HT-29 (cell line): Measurements from ENCODE around the gene DUSP8. TPM values are rescaled to one million over a fixed set of nuclear protein-coding genes. Genes with fewer than 3 reads are reported as not detected.
A peak's percentile ranks its signal among the peaks of the same experiment; 100 is the strongest.
"Not testable (repeated sequence)": the region's sequence is repeated elsewhere in the genome, so short reads cannot be mapped to it uniquely, and the experiment has no call there.

Experiments
- DNase-seq: peaks from one replicate; pipeline ENCODE4 v3.0.0-alpha.2; 2015; ENCODE audit warnings: low spot score
- total RNA-seq: library from RNA; depleted of rRNA; stranded (reverse); fragments of >200 nt; shearing (Covaris generic); gene quantifications from 2 replicates; pipeline ENCODE4 v1.2.3, GENCODE V29; 2014

Gene DUSP8
- total RNA-seq, 1 experiment from 2014 or later, result 23.2 TPM

DNA sequence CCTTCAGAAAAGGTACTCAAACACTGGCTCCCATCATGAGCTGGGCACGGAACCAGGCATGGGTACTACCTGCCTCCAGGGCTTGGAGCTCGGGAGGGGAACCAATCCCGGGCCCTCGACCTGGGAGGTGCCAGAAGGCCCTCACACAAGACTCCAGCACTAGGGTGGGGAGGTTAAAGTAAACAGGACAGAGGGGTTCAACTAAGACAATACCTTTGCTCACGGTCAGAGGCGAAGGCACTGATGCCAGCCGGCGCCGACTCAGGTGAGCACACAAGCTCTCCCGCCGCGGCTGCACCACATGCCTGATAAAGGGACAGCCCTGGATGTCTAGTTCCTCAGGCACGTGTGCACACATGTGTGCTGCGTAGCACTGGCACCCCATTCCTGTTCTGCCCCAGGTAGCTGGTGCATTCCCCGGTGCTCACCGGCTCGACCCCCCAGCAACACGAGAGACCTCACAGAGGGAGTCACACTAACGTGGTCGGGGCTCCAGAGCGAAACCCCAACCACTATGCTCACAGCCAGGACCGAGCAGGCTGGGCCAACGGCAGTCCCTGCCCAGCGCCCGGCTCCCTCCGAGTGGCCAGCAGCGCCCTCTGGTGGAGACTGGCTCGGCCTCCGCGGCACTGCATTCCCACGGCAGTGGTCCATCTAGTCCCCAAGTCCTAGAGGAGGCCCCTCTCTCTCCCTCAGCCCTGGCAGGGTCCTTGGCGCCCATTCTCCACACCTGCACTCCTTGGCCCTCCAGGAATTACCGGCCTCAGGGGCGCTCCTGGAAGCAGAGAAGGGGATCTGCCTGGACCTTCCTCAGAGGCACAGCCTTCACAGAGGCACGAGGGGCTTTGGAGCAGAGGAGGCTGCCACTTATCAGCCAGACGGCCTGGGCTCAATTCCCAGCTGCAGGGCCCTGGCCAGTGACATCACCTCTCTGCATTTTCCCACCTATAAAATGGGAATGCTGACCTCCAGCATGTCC, 56.7 kb downstream of the DUSP8 start:
- DNase-seq, result peak; percentile 80

DNA sequence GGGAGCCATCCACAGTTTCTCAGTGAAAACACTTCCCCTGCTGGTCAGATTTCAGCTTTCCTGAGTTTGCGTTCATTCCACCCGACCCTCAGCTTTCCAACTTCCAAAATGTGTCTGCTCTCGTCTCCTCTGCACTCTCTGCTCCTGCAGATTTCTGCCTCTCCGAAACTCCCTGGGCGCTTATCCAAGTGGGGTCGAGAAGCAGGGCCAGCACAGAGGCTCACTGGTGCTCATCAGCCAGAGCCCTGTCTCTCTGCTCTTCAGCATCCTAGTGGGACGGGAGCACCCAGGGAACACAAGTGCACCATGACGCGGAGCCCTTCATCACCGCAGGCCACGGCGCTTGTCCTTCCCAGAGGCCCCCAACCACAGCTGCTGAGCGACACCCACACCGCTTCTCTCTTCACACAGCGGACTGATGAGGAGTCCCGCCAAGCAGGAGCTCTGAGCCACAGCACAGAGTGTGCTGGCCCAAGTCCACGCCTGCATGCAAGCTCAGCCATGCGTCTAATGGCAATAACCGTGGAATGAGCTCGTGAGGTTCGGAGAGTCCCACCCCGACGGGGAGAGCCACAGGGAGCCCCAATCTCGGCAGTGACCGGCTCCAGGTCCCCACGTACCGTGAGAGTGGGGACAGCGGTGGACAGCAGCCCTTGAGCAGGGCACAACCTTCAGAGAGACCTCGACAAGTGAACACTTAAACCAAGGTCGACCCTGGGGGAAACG, 57.6 kb downstream of the DUSP8 start:
- DNase-seq, result no peak

DNA sequence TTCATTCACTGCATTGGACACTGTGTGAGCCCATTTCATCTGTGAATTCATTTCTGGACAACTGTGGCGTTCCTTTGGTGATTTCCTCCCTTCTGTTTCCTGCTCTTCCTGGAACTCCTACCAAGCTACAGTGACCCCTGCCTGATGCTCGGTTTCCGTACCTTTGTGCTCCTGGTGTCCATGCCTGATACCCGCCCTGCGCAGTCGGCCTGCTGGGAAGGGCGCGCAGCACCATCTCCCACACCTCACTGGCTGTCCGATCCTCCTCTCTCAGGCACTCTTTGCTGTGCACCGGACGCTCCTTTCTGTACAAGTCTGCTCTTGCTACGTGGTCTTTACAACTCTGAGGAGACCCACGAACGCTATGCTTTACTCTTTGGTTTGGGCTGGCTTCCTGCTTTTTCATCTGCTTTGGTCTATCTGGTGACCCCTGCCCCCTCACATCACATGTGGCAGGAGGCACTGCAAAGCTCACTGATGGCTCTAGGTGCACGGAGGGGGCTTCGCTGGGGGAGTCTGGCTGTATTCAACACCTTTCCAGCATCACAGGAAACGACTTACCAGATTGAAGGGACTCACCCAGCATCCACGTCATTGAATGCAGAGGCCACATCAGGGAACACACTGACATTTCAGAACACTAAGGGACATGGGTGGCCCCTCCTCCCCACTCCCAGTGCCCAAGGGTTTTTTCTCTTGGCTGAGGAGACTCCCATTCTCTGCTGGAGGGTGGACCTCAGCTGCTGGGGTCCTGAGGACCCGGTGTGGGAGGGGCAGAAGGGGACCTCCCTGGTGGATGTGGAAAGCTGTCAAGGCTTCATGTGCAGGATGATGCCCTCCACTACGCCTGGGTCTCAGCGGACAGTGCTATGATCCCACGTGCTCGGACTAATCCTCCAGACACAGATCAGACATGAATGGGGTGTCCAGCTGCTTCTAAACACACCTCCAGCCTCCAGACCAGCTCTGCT, 58.5 kb downstream of the DUSP8 start:
- DNase-seq, result no peak

DNA sequence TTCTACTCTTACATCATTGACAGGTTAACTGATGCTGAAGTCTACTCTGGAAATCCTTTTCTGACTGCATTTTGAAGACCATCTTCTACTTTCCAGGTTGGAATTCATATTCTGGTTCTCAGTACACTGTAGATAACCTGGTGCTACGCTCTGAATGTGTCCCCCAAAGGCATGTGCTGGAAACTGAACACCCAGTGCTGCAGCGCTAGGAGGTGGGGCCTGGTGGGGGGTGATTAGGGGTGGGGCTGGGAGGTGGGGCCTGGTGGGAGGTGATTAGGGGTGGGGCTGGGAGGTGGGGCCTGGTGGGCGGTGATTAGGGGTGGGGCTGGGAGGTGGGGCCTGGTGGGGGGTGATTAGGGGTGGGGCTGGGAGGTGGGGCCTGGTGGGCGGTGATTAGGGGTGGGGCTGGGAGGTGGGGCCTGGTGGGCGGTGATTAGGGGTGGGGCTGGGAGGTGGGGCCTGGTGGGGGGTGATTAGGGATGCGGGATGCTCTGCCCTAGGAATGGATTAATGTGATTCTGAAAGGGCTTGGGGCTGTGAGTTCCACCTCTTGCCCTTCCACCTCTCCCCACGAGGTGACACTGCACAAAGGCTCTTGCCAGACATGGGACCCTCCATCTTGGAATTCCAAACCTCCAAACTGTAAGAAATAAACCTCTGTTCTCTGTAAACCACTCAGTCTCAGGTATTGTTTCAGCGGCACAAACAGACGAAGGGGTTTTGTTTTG, 59.4 kb downstream of the DUSP8 start:
- DNase-seq, result peak; percentile 15

DNA sequence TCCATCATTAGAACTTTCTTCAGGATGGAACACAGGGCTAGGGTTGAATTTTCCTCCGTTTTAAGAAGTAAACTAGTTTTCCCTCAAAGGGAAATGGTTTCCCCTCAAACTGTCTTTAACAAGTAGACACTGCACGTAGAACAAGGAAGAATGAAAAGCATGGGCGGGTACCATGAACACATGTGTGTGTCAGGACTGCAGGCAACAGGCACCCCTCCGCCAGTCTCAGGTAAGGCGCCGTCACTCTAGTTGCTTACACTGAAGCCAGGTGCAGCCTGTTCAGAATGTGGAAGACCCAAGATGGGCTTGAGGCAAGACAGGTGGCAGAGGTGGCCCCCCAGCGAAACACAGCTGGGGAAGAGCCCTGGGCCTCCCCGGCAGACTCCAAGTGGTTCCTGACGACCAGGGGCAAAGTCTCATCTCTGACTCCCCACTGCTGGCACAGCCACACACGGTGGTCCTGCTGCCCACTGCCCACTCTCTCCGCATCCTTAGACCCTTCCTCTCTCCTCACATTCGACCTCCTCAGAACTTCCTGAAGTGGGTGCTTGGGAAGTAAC, 60.1 kb downstream of the DUSP8 start:
- DNase-seq, result no peak

DNA sequence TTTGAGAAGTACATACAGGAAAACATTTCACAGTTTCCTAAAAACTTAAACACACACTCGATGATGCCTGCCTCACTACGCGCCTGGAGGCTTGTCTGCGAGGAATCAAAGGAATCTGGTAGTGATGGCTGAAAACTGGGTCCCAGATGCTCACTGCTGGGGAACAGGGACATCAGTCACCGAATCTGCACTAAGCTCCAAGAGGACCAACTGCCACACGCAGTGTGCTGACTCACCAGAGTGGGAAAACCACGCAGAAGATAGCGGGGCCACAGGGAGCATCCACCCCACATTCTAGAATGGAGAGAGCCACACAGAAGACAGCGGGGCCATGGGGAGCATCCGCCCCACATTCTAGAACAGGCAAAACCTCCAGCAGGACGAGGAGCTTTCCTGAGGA, 61.1 kb downstream of the DUSP8 start:
- no peak for DNase-seq

DNA sequence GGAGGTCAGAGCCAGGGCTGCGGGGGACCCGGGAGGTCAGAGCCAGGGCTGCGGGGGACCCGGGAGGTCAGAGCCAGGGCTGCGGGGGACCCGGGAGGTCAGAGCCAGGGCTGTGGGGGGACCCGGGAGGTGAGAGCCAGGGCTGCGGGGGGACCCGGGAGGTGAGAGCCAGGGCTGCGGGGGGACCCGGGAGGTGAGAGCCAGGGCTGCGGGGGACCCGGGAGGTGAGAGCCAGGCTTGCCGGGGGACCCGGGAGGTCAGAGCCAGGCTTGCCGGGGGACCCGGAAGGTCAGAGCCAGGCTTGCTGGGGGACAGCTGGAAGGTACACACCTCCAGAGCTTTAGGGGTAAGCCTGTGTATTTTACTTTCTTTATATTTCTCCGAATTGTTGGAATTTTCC, 61.7 kb downstream of the DUSP8 start:
- not testable (repeated sequence) for DNase-seq

DNA sequence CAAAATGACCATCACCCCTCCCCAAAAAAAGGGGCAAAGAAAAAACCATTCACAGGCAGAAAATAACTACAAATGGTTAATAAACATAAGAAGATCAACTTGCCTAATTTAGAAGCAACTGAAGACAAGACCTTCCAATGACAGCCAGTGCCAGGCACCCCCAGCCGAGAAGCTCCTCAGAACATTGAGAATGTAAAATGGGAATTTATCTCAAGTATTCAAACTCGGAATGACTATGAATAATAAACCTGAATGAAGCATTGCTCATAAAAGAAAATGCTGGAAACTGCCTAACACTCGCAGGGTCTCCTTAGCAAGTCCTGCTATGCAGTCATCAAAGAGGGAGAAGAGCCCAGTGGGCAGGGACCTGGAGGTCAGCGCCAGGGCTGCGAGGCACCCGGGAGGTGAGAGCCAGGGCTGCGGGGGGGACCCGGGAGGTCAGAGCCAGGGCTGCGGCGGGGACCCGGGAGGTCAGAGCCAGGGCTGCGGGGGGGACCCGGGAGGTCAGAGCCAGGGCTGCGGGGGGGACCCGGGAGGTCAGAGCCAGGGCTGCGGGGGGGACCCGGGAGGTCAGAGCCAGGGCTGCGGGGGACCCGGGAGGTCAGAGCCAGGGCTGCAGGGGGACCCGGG, 62.3 kb downstream of the DUSP8 start:
- no peak for DNase-seq

DNA sequence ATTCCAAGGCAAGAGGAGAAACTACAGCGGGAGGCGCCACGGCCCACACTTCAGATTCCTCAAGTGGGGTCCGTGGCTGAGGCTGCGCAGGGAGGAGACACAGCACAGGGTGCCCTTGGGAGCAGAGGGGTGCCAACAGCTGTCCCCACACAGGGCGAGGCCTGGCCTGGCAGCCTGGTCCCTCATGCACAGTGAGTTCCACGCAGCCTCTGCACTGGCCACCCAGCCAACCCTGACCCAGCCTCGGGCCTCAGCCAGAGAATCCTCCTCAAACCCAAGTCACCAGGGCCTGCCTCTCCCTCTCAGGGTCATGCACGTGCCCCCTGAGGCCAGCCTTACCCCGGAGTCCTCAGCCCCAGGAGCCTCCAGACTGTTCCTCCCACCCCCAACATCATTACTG, 63.1 kb downstream of the DUSP8 start:
- DNase-seq, result no peak

DNA sequence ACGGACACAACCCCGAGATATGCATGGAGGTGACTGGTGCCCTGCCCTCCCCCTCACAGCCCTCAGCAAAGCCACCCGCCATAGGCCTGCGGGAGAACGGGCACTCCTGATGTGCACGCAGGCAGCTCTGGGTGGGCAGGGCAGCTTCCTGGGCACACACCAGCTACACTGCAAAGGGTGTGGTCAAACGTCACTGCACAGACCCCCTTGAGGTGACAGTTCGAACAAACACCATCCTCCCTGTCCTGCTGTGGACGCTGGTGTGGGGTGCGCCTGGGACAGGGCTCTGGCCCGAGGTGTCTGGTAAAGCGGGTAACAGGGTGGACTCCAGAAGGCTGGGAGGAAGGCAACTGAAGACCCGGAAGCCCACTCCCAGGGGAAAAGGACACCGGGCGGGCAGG, 63.6 kb downstream of the DUSP8 start:
- no peak for DNase-seq

DNA sequence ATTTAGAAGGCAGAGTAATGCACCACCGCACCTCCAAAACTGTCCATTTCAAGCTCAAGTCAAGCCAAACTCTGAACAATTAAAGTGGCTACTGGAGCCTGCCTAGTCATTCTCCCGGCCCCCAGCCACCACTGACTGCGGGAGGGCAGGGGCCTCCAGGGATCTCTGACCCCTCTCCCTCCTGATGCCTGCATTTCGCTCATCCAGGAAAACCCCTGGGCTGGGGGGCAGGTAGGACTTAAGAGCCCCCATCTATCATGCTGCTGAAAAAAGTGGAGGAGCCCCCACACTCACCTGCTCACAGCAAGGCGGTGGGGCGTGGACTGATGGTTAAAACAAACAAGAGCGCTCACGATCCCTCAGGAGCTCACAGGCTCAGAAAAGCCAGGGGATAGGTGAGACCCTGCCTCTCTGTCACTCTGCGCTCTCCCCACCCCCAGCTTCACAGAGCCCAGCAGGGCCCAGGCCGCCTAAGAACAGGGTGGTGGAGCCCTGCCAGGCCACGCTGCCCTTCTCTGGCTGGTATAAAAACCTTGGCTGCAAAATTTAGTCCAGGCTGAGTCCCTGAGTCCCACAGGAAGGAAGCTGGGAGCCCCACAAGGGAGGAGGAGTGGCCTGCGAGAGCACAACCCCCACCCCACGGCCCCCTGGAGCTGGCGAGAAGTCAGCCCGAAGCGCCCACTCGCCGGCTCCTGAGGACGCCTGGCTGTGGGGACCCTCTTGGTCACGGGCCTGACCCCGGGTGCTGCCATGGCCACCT, 64.5 kb downstream of the DUSP8 start:
- DNase-seq, result no peak

DNA sequence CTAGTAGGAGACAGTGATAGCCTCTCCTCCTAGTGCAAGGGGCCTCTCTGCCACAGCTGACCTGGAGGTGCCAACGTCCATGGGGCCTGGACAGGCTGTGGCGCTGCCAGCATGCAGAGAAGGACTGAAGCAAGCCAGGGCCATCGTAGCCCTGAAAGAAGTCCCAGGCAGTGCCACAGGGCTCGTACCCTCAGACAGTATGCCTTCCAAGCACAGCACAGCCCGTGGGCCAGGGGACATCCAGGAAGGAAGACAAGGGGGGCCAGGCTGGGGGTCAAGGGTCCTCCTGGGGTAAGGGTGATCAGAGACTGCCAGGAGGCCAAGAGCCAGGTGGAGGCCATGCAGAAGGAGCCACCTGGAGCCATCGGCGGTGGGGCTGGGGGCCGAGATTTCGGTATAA, 65.1 kb downstream of the DUSP8 start:
- DNase-seq, result no peak

DNA sequence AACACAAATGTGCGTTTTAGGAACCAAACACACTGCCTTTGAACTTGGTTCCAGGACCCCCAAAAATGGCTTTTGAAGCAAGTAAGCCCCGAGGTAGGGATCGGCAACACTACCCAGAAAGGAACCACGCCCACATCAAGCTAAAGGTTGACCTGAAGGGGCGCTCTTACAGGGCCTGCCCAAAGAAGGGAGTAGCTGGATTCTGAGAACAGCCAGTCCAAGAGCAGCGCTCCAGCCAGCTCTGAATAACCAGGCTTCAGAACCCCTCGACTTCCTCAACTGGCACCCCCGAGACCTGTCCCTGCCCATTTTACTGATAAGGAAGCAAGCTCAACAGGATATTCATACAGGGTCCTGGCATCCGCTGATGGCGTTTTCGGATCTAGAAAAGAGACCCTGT, 66.6 kb downstream of the DUSP8 start:
- DNase-seq, result no peak

DNA sequence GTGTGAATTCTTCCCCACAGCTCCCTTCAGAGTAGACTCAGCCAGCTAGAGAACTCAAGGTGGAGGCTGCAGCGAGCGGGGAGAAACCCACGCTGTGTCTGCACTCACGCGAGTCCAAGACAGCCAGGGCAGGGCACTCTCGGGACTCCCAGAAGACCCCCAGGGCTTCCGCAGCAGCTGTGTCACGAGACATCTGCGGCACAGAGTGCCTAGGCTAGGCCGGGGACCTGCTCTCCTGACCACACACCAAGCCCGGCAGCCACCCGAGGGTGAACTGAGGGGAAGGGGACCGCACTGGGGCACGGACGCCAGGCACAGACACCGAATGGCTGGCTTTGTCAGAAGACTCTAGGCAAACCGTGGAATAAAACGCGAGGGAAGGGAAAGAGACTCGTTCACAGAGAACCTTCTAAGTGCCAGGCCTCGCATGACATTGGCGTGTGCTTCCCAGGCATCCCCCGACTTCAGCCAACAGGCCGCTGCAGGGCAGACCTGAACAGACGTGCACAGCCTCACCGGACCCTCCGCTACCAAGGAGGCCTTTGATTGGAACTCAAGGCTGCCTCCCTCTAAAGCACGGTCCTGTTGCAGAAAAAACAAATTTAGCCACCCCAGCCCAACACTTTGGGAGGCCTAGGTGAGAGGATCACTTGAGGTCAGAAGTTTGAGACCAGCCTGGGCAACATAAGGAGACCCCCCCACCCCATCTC, 67.3 kb downstream of the DUSP8 start:
- no peak for DNase-seq

DNA sequence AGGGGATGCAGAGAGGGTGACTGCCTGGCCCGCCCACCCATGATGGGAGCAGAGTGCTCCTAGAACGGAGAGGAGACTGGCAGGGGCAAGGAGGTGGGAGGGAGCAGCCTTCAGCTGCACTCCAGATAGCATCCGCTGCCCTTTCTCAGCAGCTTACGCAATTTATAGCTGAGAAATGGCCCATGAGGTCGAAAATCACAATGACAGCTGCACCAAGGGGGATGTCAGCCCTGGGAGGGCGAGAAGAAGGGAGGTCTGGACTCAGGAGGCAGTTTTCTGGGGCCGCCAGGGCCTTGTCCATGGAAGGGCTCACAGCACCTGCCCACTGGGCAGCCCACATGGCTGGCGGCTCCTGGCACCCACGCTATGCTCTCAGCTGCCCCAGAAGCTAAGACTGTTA, 67.9 kb downstream of the DUSP8 start:
- DNase-seq, result no peak
